Heart right ventricle (tissue), 16 donors: ENCODE data around the gene TAB2. TPM values are rescaled to one million over a fixed set of nuclear protein-coding genes. Genes with fewer than 3 reads are reported as not detected.
A peak's percentile ranks its signal among the peaks of the same experiment; 100 is the strongest.

ENCODE experiments used
- ATAC-seq, 8 donors: fragments of 200-7000 bp; cut with Tn5 transposase; one replicate each; pipeline ENCODE4 v1.9.1; 2020; ENCODE audit warnings: mild to moderate bottlenecking in 8 of 8, moderate library complexity in 8 of 8, moderate number of reproducible peaks in 1 of 8
- DNase-seq, 2 donors: peaks; one replicate each; pipeline ENCODE4 v3.0.0-alpha.2; 2020
- H3K27ac ChIP-seq, 10 donors: fragments of 200-600 bp; sonication (generic) in 2 of 10; one replicate each; pipeline versions ENCODE4 v1.5.0 to v1.8.0; 2020 to 2022; ENCODE audit warnings: mild to moderate bottlenecking in 3 of 10
- H3K27me3 ChIP-seq, 7 donors: fragments of 200-600 bp; one replicate each; pipeline ENCODE4 v1.8.0; 2021 to 2022; ENCODE audit warnings: mild to moderate bottlenecking in 2 of 7
- H3K36me3 ChIP-seq, 9 donors: fragments of 200-600 bp; sonication (generic) in 1 of 9; one replicate each; pipeline versions ENCODE4 v1.5.0 to v1.8.0; 2020 to 2022; ENCODE audit warnings: mild to moderate bottlenecking in 2 of 9
- H3K4me1 ChIP-seq, 9 donors: fragments of 200-600 bp; sonication (generic) in 1 of 9; one replicate each; pipeline versions ENCODE4 v1.5.0 to v1.8.0; 2020 to 2022; ENCODE audit warnings: mild to moderate bottlenecking in 4 of 9
- H3K4me3 ChIP-seq, 10 donors: fragments of 200-600 bp; sonication (generic) in 2 of 10; one replicate each; pipeline versions ENCODE4 v1.5.0 to v1.8.0; 2020 to 2022; ENCODE audit warnings: mild to moderate bottlenecking in 7 of 10, moderate library complexity in 2 of 10
- H3K9me3 ChIP-seq, 11 donors: fragments of 200-600 bp in 10 of 11; sonication (generic) in 2 of 11; one replicate each; pipeline versions ENCODE4 v1.5.0 to v1.8.0; 2013 to 2022; ENCODE audit warnings: mild to moderate bottlenecking in 2 of 11, control low read depth in 1 of 11, moderate library complexity in 1 of 11
- WGBS, 2 donors: extraction: QIAGEN DNeasy Blood & Tissue Kit; methylation state at CpG; one replicate each; pipeline ENCODE4 v1.1.7; 2013; ENCODE audit warnings: inconsistent platforms in 1 of 2; 5-methylcytosine and 5-hydroxymethylcytosine counted together
- intact Hi-C, 10 donors: fragments of 100-400 bp; cut with DNase I; formaldehyde crosslinking; loops; one replicate each; pipeline versions ENCODE4 v1.11.1 to v1.14.2; 2022
- long read RNA-seq, 3 donors: library from polyadenylated mRNA; unstranded; transcript quantifications; one replicate each; pipeline ENCODE4 v2.0.0, GENCODE V29; 2020 to 2021
- polyA plus RNA-seq, 2 donors: library from polyadenylated mRNA; stranded (reverse); fragments of 200-250 nt; gene quantifications; one replicate each; pipeline ENCODE4 v1.2.3, GENCODE V29; 2013
- total RNA-seq, 10 donors: library from RNA; stranded (reverse); fragmentation: NEBNext Ultra II Directional in 3 of 10; extraction: Animal tissue kit (Norgen Biotek cat#: 25700) in 3 of 10; gene quantifications; one replicate each; pipeline versions ENCODE4 v1.2.1 to v1.2.4, GENCODE V29; 2021 to 2023
- TF ChIP-seq, protein P1 (sequence below), 9 donors: fragments of 200-600 bp; sonication (generic) in 2 of 9; IDR thresholded peaks; one replicate each; pipeline versions ENCODE4 v1.5.0 to v1.8.0; 2021 to 2022; ENCODE audit warnings: antibody characterized with exemption in 9 of 9, mild to moderate bottlenecking in 5 of 9, moderate library complexity in 1 of 9
- donor health status: Arrhythmogenic right ventricular cardiomyopathy.
- donor health status: ischemic (EF 13 %, LVEDD 7.1; RV severe dilation, severe dysfunction).
- donor health status: healthy with polysubstance abuse.
- donor health status: DM: no; HTN: yes; CAD: no.
- donor health status: DM: no; HTN: no; CAD: no.
- donor health status: ischemic (EF 25% LVEDD 6.9; RV normal size, moderate dysfunction).
- donor health status: ischemic (EF 25% LVEDD 5.7; RV mildly dilated, moderate dysfunction).
- donor health status: healthy.
- donor health status: DM: yes; HTN: yes; CAD: no.
- donor health status: Ischemic cardiomyopathy.
- donor health status: ischemic (EF 35%, LVEDD 5.7; RV mildly dilated, moderate dysfunction).
- donor health status: nonischemic (EF 11% LVEDD 7.7; RV severe dilation, severe dysfunction).
- donor health status: DM: yes; HTN: yes; CAD: no.
- donor health status: PGD.
- donor health status: ischemic (EF 29% LVEDD 5.4; RV normal size, mild dysfunction).
- donor health status: nonischemic (EF 23%, LVEDD 6.1; RV moderate dilation, normal function).

Gene TAB2, protein sequence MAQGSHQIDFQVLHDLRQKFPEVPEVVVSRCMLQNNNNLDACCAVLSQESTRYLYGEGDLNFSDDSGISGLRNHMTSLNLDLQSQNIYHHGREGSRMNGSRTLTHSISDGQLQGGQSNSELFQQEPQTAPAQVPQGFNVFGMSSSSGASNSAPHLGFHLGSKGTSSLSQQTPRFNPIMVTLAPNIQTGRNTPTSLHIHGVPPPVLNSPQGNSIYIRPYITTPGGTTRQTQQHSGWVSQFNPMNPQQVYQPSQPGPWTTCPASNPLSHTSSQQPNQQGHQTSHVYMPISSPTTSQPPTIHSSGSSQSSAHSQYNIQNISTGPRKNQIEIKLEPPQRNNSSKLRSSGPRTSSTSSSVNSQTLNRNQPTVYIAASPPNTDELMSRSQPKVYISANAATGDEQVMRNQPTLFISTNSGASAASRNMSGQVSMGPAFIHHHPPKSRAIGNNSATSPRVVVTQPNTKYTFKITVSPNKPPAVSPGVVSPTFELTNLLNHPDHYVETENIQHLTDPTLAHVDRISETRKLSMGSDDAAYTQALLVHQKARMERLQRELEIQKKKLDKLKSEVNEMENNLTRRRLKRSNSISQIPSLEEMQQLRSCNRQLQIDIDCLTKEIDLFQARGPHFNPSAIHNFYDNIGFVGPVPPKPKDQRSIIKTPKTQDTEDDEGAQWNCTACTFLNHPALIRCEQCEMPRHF
- total RNA-seq (10 to 100 TPM; 49.1 to 72.5 (median 55.6) TPM), polyA plus RNA-seq (10 to 100 TPM; 13.6 to 22.5 TPM)
- long read RNA-seq, donor 1, partial matches to known transcripts: 21 of 22 reads
- long read RNA-seq, donor 1, other reads (novel, unspliced or antisense): 1 of 22 reads
- long read RNA-seq, donor 2, partial matches to known transcripts: 14 of 14 reads
- long read RNA-seq, donor 2, other reads (novel, unspliced or antisense): 0 of 14 reads
- long read RNA-seq, donor 3, partial matches to known transcripts: 83 of 87 reads
- long read RNA-seq, donor 3, other reads (novel, unspliced or antisense): 2 of 87 reads

- DNase-seq: peak in 1 of 2 donors; percentile 51
- peak within 1 kb of the TSS; percentile 89 to 99 (median 93) for H3K4me3 ChIP-seq
- H3K27me3 ChIP-seq: peaks cover 0 to 9% (median 0%) of the 10 kb centered on the region in 7 donors
- 1 to 2% methylated on average over 37 to 81 of the region's 92 CpGs for WGBS, 2 donors
- peak within 1 kb of the TSS; percentile 93 to 99 (median 97) for H3K27ac ChIP-seq
- intact Hi-C loops: loop anchor here in 5 of 10 donors (2.0 to 10.0 kb wide), 5 partner anchors 87 to 236 kb away; partner anchors contain the start of gene SUMO4 (in 2 of the 5)
- H3K36me3 ChIP-seq: no peaks in the 10 kb centered on the region
- TF ChIP-seq, protein P1, sequence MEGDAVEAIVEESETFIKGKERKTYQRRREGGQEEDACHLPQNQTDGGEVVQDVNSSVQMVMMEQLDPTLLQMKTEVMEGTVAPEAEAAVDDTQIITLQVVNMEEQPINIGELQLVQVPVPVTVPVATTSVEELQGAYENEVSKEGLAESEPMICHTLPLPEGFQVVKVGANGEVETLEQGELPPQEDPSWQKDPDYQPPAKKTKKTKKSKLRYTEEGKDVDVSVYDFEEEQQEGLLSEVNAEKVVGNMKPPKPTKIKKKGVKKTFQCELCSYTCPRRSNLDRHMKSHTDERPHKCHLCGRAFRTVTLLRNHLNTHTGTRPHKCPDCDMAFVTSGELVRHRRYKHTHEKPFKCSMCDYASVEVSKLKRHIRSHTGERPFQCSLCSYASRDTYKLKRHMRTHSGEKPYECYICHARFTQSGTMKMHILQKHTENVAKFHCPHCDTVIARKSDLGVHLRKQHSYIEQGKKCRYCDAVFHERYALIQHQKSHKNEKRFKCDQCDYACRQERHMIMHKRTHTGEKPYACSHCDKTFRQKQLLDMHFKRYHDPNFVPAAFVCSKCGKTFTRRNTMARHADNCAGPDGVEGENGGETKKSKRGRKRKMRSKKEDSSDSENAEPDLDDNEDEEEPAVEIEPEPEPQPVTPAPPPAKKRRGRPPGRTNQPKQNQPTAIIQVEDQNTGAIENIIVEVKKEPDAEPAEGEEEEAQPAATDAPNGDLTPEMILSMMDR (IDR thresholded peaks at IDR 0.05): no peak
- peaks cover 0 to 53% (median 35%) of the 10 kb centered on the region in 9 donors for H3K4me1 ChIP-seq
- peak; percentile 17 to 93 (median 64) for ATAC-seq
- H3K9me3 ChIP-seq: no peaks in the 10 kb centered on the region
Observed at GRCh38 chr6:149317644-149318571, at the start of gene TAB2. TAB2 (plus strand) TSS chr6:149317712; CDS start chr6:149369998, 52,286 bp downstream.

- intact Hi-C loops: no loop called here
- H3K27me3 ChIP-seq: peaks cover 0 to 11% (median 0%) of the 10 kb centered on the region in 7 donors
- H3K36me3 ChIP-seq: no peaks in the 10 kb centered on the region
- WGBS, 2 donors: 90 to 93% methylated on average over 5 of the region's 5 CpGs
- no peak overlapping the region for H3K4me3 ChIP-seq
- no peak for ATAC-seq
- H3K9me3 ChIP-seq: peaks cover 0 to 9% (median 0%) of the 10 kb centered on the region in 11 donors
- H3K4me1 ChIP-seq: peaks cover 0 to 34% (median 0%) of the 10 kb centered on the region in 9 donors
- DNase-seq: no peak
- TF ChIP-seq, protein P1 (IDR thresholded peaks at IDR 0.05): no peak
- H3K27ac ChIP-seq: no peak overlapping the region
Observed at GRCh38 chr6:149268146-149268545, 49.4 kb upstream of the TAB2 start.

DNA sequence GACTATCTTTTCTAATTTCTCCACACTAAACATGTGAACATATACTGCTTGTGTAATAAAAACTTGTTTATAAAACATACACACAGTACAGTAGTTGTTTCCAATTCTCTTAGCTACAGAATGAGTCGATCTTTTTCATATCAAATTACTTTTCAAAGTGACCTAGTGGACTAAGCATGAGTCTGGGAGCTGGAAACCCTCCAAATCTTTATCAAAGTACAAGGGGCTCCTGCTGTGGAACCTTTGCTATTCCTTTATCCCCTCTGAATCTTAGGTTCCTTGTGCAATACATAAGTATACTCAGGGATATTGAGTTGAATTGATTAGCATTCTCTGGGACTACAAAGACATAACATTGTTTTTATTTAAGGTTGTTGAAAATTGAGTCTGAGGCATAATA, 48.7 kb upstream of the TAB2 start:
- WGBS, 2 donors: 23 to 39% methylated on average over 1 of the region's 1 CpG
- intact Hi-C loops: no loop called here
- Histone ChIP-seq H3K4me3 (no peak overlapping the region), H3K27ac (no peak overlapping the region), H3K27me3 (peaks cover 0 to 11% (median 0%) of the 10 kb centered on the region in 7 donors), H3K9me3 (peaks cover 0 to 9% (median 0%) of the 10 kb centered on the region in 11 donors), H3K4me1 (peaks cover 0 to 41% (median 0%) of the 10 kb centered on the region in 9 donors), H3K36me3 (no peaks in the 10 kb centered on the region)
- DNase-seq: no peak
- no peak for ATAC-seq
- TF ChIP-seq, protein P1 (IDR thresholded peaks at IDR 0.05): no peak
